Measurements from ENCODE around the gene RGL1.

RGL1 gene

GRCh38 chr1:183804916-183805841 lies at the start of gene RGL1:
TSS of gene RGL1 (plus strand) at chr1:183805120. CDS start at chr1:183805298, 178 bp downstream.
- Histone ChIP-seq H3K27me3 (peaks cover 44% of the 10 kb centered on the region), H3K27ac (no peak within 1 kb of the TSS), H3K4me3 (ENCODE audit: low read depth in 1 of 2, low read length in 1 of 2) (peak within 1 kb of the TSS; percentile 31 to 34), H3K9me3 (no peaks in the 10 kb centered on the region), H3K36me3 (no peaks in the 10 kb centered on the region), H3K4me1 (ENCODE audit: control insufficient read depth in 1 of 2, insufficient read depth in 1 of 2, low read depth in 1 of 2, low read length in 1 of 2) (peaks cover 7 to 10% of the 10 kb centered on the region in 2 experiments)
- no peak for TF ChIP-seq CTCF (IDR thresholded peaks at IDR 0.05)

DNA sequence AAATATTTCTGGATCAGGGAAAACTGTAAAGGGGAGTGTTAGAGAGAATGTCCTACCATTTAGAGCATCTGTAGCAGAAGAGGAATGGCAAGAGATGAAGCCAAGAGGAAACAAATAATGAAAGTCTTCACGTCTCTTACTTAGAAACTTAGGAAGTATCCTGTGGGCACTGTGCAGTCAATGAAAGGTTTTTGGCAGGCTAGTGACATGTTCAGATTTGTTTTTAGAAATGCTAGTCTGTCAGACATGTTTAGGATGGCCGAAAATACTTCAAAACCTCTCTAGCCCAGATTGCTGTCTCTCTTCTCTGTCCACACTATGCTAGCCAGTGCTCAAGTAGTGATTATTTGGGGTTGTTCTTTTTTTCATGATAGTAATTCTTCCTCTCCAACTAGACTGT lies 48.6 kb upstream of the RGL1 start:
- Histone ChIP-seq H3K36me3 (no peaks in the 10 kb centered on the region), H3K4me1 (ENCODE audit: control insufficient read depth in 1 of 2, insufficient read depth in 1 of 2, low read depth in 1 of 2, low read length in 1 of 2) (no peaks in the 10 kb centered on the region), H3K9me3 (no peaks in the 10 kb centered on the region), H3K27me3 (no peaks in the 10 kb centered on the region), H3K4me3 (ENCODE audit: low read depth in 1 of 2, low read length in 1 of 2) (no peak overlapping the region), H3K27ac (no peak overlapping the region)
- no peak for TF ChIP-seq CTCF (IDR thresholded peaks at IDR 0.05)

DNA sequence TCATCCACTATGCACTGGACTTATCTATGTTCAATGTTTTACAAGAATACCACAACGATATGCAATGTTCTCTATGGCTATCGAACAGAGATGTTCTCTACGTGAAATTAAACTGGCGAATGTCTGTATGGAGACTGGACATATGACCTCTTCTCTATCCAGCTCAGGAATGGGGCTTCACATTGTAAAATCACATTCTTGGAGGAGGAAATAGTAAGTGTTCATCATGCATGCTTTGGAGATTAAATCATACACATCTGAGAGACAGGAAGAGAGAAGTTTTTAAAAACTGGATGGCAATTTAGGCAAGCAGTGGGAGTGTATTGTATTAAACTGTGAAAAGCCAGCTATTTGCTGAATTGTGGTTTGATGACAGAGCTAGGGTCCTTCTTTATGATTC lies 47.9 kb upstream of the RGL1 start:
- Histone ChIP-seq H3K27ac (no peak overlapping the region), H3K9me3 (no peaks in the 10 kb centered on the region), H3K27me3 (no peaks in the 10 kb centered on the region), H3K4me1 (ENCODE audit: control insufficient read depth in 1 of 2, insufficient read depth in 1 of 2, low read depth in 1 of 2, low read length in 1 of 2) (no peaks in the 10 kb centered on the region), H3K4me3 (ENCODE audit: low read depth in 1 of 2, low read length in 1 of 2) (no peak overlapping the region), H3K36me3 (no peaks in the 10 kb centered on the region)
- no peak for TF ChIP-seq CTCF (IDR thresholded peaks at IDR 0.05)

DNA sequence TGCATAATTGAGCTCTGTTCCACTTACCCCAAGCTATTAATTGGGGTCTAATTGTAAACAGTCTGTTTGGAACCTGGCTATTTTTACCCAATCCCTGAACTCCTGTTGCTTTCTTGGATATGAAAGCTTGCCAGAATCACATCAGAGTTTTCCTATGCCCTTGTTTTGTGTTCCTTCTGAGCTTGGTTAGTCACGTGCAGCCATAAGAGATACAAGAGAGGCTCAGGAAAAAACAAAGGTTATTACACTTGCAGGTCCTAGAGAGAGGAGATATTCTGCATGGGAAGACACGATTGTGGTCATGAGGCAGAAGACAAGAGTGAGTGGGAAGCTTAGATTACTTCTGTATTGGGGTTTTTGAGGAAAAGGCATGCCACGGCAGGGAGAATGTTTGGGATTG lies 46.0 kb upstream of the RGL1 start:
- no peak for TF ChIP-seq CTCF (IDR thresholded peaks at IDR 0.05)

DNA sequence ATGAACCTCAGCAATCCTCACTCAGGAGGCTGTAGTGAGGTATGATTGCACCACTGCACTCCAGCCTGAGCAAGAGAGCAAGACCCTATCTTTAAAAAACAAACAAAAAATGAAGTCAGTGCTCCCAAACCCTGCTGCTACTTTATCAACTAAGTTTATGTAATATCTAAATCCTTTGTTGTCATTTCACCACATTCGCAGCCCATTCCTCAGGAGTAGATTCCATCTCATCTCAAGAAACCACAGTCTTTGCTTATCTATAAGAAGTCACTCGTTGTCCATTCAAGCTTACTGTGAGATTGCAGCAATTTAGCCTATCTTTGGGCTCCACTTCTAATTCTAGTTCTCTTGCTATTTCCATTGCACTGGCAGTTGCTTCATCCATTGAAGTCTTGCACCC lies 44.3 kb upstream of the RGL1 start:
- Histone ChIP-seq H3K9me3 (peaks cover 11% of the 10 kb centered on the region), H3K27me3 (no peaks in the 10 kb centered on the region), H3K4me1 (ENCODE audit: control insufficient read depth in 1 of 2, insufficient read depth in 1 of 2, low read depth in 1 of 2, low read length in 1 of 2) (no peaks in the 10 kb centered on the region), H3K27ac (no peak overlapping the region), H3K4me3 (ENCODE audit: low read depth in 1 of 2, low read length in 1 of 2) (no peak overlapping the region), H3K36me3 (no peaks in the 10 kb centered on the region)
- TF ChIP-seq CTCF (IDR thresholded peaks at IDR 0.05): no peak

More for the DNA sequence above, 46.0 kb upstream of the RGL1 start:
- Histone ChIP-seq H3K4me1 (ENCODE audit: control insufficient read depth in 1 of 2, insufficient read depth in 1 of 2, low read depth in 1 of 2, low read length in 1 of 2) (no peaks in the 10 kb centered on the region), H3K4me3 (ENCODE audit: low read depth in 1 of 2, low read length in 1 of 2) (no peak overlapping the region), H3K9me3 (peaks cover 2% of the 10 kb centered on the region), H3K36me3 (no peaks in the 10 kb centered on the region), H3K27me3 (no peaks in the 10 kb centered on the region), H3K27ac (no peak overlapping the region)
